ENCODE results near the gene ITPR2.
A peak's percentile ranks its signal among the peaks of the same experiment; 100 is the strongest.
"Not testable (repeated sequence)": the region's sequence is repeated elsewhere in the genome, so short reads cannot be mapped to it uniquely, and the experiment has no call there.

ITPR2 gene

DNA sequence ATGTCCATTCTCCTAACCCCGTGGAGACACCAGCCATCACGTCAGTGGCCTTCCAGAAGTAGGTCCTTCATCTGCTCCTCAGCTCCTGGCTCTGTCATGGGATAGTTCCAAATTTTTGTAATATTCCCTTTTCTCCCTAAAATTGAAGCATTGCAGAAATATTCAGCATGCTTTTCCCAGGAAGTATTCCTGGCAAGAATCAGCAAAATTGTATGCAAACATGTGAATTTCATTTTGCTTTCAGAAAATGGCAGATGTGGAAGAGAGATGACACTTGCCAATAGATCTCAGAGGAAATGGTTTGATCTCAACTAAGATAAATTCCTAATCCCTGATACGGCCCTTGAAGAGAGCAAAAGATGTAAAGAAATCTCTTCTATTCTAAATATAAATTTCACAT is 298.9 kb downstream of the ITPR2 start:
- Histone ChIP-seq H3K27ac (ENCODE audit: low read depth, low read length) (no peak overlapping the region), H3K27me3 (ENCODE audit: control insufficient read depth in 1 of 2, insufficient read depth in 2 of 2, low read length in 2 of 2) (no peaks in the 10 kb centered on the region), H3K4me1 (ENCODE audit: insufficient read depth, low read length) (no peaks in the 10 kb centered on the region), H3K9me3 (ENCODE audit: low read length) (no peaks in the 10 kb centered on the region), H3K9ac (ENCODE audit: low read length) (no peak overlapping the region), H3K4me3 (ENCODE audit: low read depth in 1 of 2, low read length in 2 of 2) (no peak overlapping the region), H3K36me3 (ENCODE audit: insufficient read depth, low read length) (no peaks in the 10 kb centered on the region)

DNA sequence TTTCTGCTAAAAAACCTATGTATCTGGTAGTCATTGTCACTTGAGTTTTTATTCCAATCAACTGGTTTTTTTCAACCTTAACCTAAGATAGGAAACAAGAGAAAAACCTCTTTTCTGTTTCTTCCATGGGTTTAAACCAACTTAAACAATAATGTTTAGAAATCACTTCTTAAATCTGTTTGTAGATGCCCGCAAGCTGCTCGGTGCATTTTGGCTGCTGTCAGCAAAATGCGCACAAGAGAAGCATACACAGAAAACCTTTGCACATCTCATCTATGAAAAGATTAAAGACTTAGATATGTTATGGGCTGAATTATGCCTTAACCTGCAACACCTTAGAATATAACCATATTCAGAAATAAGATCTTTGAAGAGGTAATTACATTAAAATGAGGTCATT is 299.8 kb downstream of the ITPR2 start:
- no peaks in the 10 kb centered on the region for H3K9me3 ChIP-seq (ENCODE audit: low read length)
- H3K27me3 ChIP-seq (ENCODE audit: control insufficient read depth in 1 of 2, insufficient read depth in 2 of 2, low read length in 2 of 2): no peaks in the 10 kb centered on the region
- no peaks in the 10 kb centered on the region for H3K4me1 ChIP-seq (ENCODE audit: insufficient read depth, low read length)
- H3K4me3 ChIP-seq (ENCODE audit: low read depth in 1 of 2, low read length in 2 of 2): no peak overlapping the region
- no peak overlapping the region for H3K27ac ChIP-seq (ENCODE audit: low read depth, low read length)
- H3K9ac ChIP-seq (ENCODE audit: low read length): no peak overlapping the region
- H3K36me3 ChIP-seq (ENCODE audit: insufficient read depth, low read length): no peaks in the 10 kb centered on the region

DNA sequence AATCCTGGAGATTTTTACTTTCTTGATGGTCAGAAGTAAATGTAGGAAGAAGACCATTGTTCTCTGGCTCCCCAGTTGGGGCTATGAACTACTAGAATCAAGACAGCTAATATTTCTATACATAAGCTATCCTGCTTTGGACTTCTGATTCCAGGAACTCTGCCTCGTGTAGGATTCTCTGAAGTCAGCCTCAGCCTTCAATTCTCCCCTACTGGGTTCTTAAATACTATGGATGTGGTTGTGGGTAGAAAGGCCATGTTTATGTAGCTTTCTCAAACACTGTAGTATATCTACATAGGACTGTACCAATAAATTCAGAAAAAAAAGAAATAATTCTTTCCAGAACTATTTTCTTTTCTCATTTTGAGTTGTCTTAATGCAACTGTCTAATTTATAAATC is 302.5 kb downstream of the ITPR2 start:
- Histone ChIP-seq H3K36me3 (ENCODE audit: insufficient read depth, low read length) (no peaks in the 10 kb centered on the region), H3K9ac (ENCODE audit: low read length) (no peak overlapping the region), H3K9me3 (ENCODE audit: low read length) (no peaks in the 10 kb centered on the region), H3K27me3 (ENCODE audit: control insufficient read depth in 1 of 2, insufficient read depth in 2 of 2, low read length in 2 of 2) (no peaks in the 10 kb centered on the region), H3K27ac (ENCODE audit: low read depth, low read length) (no peak overlapping the region), H3K4me1 (ENCODE audit: insufficient read depth, low read length) (no peaks in the 10 kb centered on the region), H3K4me3 (ENCODE audit: low read depth in 1 of 2, low read length in 2 of 2) (no peak overlapping the region)

DNA sequence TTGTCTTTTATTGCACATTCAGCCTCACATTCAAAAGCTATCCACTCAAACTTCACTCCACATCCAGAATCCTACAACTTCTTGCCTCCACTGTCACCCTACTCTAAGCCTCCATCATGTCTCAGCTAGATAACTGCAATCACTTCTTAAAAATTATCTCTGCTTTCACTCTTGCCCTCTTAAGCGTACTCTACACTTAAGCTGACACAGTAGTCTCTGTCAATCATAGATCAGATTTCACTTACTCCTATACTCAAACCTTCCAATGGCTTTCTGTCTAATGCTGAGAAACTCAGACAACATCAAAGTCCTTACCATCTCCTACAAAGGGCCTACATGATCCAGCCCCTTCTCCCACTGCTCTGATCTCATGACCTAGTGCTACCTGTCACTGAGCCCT is 304.1 kb downstream of the ITPR2 start:
- H3K27me3 ChIP-seq (ENCODE audit: control insufficient read depth in 1 of 2, insufficient read depth in 2 of 2, low read length in 2 of 2): no peaks in the 10 kb centered on the region
- H3K9ac ChIP-seq (ENCODE audit: low read length): no peak overlapping the region
- H3K9me3 ChIP-seq (ENCODE audit: low read length): no peaks in the 10 kb centered on the region
- no peaks in the 10 kb centered on the region for H3K4me1 ChIP-seq (ENCODE audit: insufficient read depth, low read length)
- no peak overlapping the region for H3K4me3 ChIP-seq (ENCODE audit: low read depth in 1 of 2, low read length in 2 of 2)
- no peaks in the 10 kb centered on the region for H3K36me3 ChIP-seq (ENCODE audit: insufficient read depth, low read length)
- H3K27ac ChIP-seq (ENCODE audit: low read depth, low read length): no peak overlapping the region

DNA sequence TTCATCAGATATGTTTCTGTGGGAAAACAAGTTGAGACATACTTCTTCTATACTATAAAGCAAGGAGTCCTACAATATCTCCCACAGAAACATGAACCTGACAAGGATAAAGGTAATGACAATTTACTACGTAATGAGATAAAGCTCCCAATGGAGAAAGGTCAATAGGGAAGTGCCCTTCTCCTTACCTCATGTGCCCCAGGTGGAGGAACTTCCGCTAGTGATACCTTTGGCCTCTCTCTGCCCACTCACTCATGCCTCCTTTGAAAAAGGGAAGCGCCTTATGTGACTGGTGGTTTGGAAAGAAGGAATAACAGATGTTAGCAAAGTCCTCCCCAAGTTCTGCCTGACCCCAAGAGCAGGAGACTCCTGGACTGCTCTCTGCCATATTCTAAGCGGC is 305.3 kb downstream of the ITPR2 start:
- no peaks in the 10 kb centered on the region for H3K36me3 ChIP-seq (ENCODE audit: insufficient read depth, low read length)
- no peak overlapping the region for H3K9ac ChIP-seq (ENCODE audit: low read length)
- no peaks in the 10 kb centered on the region for H3K9me3 ChIP-seq (ENCODE audit: low read length)
- H3K27me3 ChIP-seq (ENCODE audit: control insufficient read depth in 1 of 2, insufficient read depth in 2 of 2, low read length in 2 of 2): no peaks in the 10 kb centered on the region
- peaks cover 9% of the 10 kb centered on the region for H3K4me1 ChIP-seq (ENCODE audit: insufficient read depth, low read length)
- no peak overlapping the region for H3K27ac ChIP-seq (ENCODE audit: low read depth, low read length)
- H3K4me3 ChIP-seq (ENCODE audit: low read depth in 1 of 2, low read length in 2 of 2): no peak overlapping the region

DNA sequence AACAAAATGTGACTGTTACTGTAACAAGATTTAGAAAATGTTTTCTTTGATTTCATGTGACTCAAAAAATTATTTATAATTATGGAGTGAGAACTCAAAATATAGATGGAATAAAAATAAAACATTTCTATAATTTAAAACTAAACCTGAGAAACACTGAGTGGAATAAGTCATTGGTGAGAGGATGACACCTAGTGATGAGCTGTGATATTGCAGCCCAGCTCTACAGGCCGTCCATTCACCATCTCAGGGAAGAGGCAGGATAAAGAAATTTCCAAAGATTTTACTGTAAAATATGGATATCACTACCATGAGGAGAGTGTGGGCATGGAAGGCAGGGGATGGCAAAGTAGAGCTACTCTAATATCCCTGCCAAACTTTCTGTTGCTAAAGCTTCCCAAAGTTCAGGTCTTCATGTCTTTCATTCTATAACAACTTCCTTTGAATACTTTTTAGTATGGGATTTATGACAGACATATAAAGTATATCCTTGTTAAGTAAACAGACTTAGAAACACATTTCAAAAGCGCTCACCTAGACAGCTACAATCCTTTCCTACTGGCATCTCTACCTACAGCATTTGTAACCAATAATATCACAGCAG is 308.0 kb downstream of the ITPR2 start:
- no peak overlapping the region for H3K27ac ChIP-seq (ENCODE audit: low read depth, low read length)
- H3K4me3 ChIP-seq (ENCODE audit: low read depth in 1 of 2, low read length in 2 of 2): no peak overlapping the region
- H3K4me1 ChIP-seq (ENCODE audit: insufficient read depth, low read length): peaks cover 9% of the 10 kb centered on the region
- H3K9me3 ChIP-seq (ENCODE audit: low read length): no peaks in the 10 kb centered on the region
- no peaks in the 10 kb centered on the region for H3K27me3 ChIP-seq (ENCODE audit: control insufficient read depth in 1 of 2, insufficient read depth in 2 of 2, low read length in 2 of 2)
- no peaks in the 10 kb centered on the region for H3K36me3 ChIP-seq (ENCODE audit: insufficient read depth, low read length)
- H3K9ac ChIP-seq (ENCODE audit: low read length): no peak overlapping the region

DNA sequence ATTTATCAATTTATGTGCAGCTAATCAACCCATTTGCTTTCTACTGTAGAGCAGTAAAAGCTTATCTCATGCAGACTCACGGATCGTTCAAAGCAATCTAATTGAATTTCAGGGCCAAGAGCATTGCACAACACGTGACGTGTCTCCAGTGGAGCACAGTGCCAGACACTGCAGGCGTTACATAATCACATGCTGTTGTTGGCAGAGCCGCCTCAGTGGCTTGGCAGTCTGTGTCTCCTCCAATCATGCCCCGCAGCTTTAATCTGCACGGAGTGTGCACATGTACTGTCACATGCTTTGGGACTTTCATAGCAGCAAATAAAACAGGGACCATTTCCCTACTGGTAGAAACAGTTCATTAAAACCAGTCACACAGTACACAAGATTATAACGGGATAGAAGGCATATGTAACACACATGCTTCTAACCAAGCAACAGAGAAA is 309.3 kb downstream of the ITPR2 start:
- Histone ChIP-seq H3K4me3 (ENCODE audit: low read depth in 1 of 2, low read length in 2 of 2) (no peak overlapping the region), H3K27me3 (ENCODE audit: control insufficient read depth in 1 of 2, insufficient read depth in 2 of 2, low read length in 2 of 2) (no peaks in the 10 kb centered on the region), H3K9me3 (ENCODE audit: low read length) (peaks cover 4% of the 10 kb centered on the region), H3K27ac (ENCODE audit: low read depth, low read length) (peak overlapping the region; percentile 13), H3K36me3 (ENCODE audit: insufficient read depth, low read length) (no peaks in the 10 kb centered on the region), H3K9ac (ENCODE audit: low read length) (no peak overlapping the region), H3K4me1 (ENCODE audit: insufficient read depth, low read length) (peaks cover 9% of the 10 kb centered on the region)

DNA sequence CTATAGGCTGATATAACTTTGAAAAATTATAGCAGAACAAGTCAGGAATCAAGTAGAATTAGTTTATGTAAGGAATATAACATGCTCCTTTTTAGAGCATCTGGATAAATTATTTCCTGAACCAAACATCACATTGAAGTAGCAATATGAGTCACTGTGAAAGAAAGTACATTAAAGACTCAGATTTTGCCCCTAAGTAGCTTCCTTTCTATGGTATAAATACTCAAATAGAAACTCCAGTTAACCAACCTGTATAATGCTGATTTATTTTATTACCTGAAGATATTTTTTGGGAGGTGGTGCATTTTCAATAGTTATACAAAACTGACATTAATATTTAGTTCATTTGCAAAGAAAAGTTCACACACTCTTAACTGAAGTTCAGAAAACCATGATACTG is 312.1 kb downstream of the ITPR2 start:
- Histone ChIP-seq H3K4me3 (ENCODE audit: low read depth in 1 of 2, low read length in 2 of 2) (no peak overlapping the region), H3K9ac (ENCODE audit: low read length) (no peak overlapping the region), H3K4me1 (ENCODE audit: insufficient read depth, low read length) (peaks cover 9% of the 10 kb centered on the region), H3K36me3 (ENCODE audit: insufficient read depth, low read length) (no peaks in the 10 kb centered on the region), H3K27me3 (ENCODE audit: control insufficient read depth in 1 of 2, insufficient read depth in 2 of 2, low read length in 2 of 2) (no peaks in the 10 kb centered on the region), H3K27ac (ENCODE audit: low read depth, low read length) (no peak overlapping the region), H3K9me3 (ENCODE audit: low read length) (peaks cover 4% of the 10 kb centered on the region)

DNA sequence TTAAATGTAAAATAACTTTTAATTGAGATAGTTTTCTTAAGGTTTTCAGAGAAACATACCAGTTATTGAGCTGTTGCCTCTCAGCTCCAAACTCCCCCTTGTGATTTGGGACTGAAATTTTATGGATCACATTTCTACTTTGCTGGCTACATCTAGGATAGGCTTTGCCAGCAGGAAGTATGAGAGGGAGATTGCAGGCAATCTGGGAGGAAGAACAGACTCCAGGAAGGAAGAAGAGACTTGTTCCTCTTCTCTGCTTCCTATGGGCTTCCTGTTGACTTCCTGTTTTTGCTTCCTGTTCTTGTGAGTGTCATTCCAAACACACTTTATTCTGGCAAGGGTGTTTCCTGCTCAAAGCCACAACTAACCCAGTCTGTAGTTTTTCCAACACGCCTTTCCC is 312.9 kb downstream of the ITPR2 start:
- Histone ChIP-seq H3K9ac (ENCODE audit: low read length) (no peak overlapping the region), H3K4me3 (ENCODE audit: low read depth in 1 of 2, low read length in 2 of 2) (no peak overlapping the region), H3K27me3 (ENCODE audit: control insufficient read depth in 1 of 2, insufficient read depth in 2 of 2, low read length in 2 of 2) (no peaks in the 10 kb centered on the region), H3K9me3 (ENCODE audit: low read length) (peaks cover 4% of the 10 kb centered on the region), H3K4me1 (ENCODE audit: insufficient read depth, low read length) (peaks cover 9% of the 10 kb centered on the region), H3K36me3 (ENCODE audit: insufficient read depth, low read length) (no peaks in the 10 kb centered on the region), H3K27ac (ENCODE audit: low read depth, low read length) (no peak overlapping the region)

DNA sequence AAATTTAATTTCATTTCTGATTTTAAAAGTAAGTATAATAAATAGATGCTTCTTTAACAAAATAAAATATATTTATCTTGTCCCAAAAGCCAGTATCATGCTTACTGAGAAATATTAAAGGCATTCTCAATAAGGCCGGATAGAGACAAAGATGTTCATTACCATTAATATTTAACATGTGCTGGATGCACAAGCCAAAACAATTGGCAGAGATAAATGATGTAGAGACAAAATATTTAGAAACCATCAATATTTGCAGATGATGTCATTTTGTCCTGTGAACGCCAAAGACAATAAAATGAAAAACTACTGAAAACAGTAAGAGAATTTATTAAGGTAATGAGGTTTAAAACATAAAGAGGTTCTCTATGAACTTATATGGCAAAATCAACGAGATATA is 313.5 kb downstream of the ITPR2 start:
- Histone ChIP-seq H3K4me3 (ENCODE audit: low read depth in 1 of 2, low read length in 2 of 2) (no peak overlapping the region), H3K9ac (ENCODE audit: low read length) (no peak overlapping the region), H3K27me3 (ENCODE audit: control insufficient read depth in 1 of 2, insufficient read depth in 2 of 2, low read length in 2 of 2) (no peaks in the 10 kb centered on the region), H3K4me1 (ENCODE audit: insufficient read depth, low read length) (peaks cover 9% of the 10 kb centered on the region), H3K27ac (ENCODE audit: low read depth, low read length) (no peak overlapping the region), H3K9me3 (ENCODE audit: low read length) (peaks cover 4% of the 10 kb centered on the region), H3K36me3 (ENCODE audit: insufficient read depth, low read length) (no peaks in the 10 kb centered on the region)

DNA sequence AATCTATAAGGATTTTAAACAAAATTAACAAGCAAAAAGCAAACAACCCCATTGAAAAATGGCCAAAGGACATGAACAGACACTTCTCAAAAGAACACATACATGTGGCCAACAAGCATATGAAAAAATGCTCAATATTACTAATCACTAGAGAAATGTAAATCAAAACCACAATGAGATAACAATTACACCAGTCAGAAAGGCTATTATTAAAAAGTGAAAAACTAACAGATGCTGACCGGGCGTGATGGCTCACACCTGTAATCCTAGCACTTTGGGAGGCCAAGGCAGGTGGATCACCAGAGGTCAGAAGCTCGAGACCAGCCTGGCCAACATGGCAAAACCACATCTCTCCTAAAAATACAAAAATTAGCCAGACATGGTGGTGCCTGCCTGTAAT is 315.7 kb downstream of the ITPR2 start:
- not testable (repeated sequence) for H3K27me3 ChIP-seq (ENCODE audit: control insufficient read depth in 1 of 2, insufficient read depth in 2 of 2, low read length in 2 of 2); H3K9ac ChIP-seq (ENCODE audit: low read length); H3K4me3 ChIP-seq (ENCODE audit: low read depth in 1 of 2, low read length in 2 of 2); H3K36me3 ChIP-seq (ENCODE audit: insufficient read depth, low read length); H3K27ac ChIP-seq (ENCODE audit: low read depth, low read length); H3K9me3 ChIP-seq (ENCODE audit: low read length); H3K4me1 ChIP-seq (ENCODE audit: insufficient read depth, low read length)

DNA sequence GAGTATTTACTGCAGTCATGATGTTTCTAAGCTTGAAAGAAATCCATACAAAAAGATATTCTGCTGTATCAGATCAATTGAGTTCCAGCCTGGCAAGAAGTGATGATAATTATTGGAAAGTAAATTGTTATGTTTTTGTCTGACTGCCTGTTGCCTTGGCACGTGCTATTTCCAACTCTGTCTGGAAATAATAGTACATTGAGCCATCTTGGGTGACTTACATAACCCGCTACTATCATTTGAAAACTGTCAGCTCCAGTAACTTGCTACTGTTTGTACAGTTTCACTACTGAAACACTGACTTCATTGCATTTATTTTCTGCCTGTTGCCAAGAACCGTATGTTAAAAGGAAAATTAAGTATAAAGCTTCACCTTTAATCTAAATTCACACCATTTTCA is 318.6 kb downstream of the ITPR2 start:
- Histone ChIP-seq H3K9ac (ENCODE audit: low read length) (no peak overlapping the region), H3K36me3 (ENCODE audit: insufficient read depth, low read length) (no peaks in the 10 kb centered on the region), H3K4me1 (ENCODE audit: insufficient read depth, low read length) (no peaks in the 10 kb centered on the region), H3K9me3 (ENCODE audit: low read length) (no peaks in the 10 kb centered on the region), H3K4me3 (ENCODE audit: low read depth in 1 of 2, low read length in 2 of 2) (no peak overlapping the region), H3K27me3 (ENCODE audit: control insufficient read depth in 1 of 2, insufficient read depth in 2 of 2, low read length in 2 of 2) (no peaks in the 10 kb centered on the region), H3K27ac (ENCODE audit: low read depth, low read length) (no peak overlapping the region)
